ENCODE data around the gene CCDC88C. TPM values are rescaled to one million over a fixed set of nuclear protein-coding genes. Genes with fewer than 3 reads are reported as not detected.

The CCDC88C gene
- total and polyA plus RNA-seq, 12 donors = 1.5 to 6.5 (median 3.4) TPM

DNA sequence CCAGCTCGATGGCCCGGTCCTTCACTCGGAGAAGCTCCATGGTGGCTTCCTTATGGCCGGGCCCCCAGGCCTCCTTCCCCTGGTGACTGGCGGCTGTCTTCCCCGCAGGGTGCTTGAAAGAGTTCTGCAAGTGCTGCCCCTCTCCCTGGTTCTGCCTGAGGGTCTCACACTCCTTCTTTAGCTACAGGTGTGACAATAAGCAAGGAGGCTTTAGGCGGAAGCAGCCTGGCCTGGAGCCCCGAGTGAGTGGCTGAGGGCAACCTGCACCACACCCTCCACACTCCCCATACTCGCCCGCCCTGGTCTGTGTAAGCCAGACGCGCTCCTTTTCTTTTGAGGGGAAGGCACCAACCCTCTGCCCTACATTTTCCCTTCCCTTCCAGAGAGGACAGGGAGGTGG lies 110.6 kb downstream of the CCDC88C start:
- no peaks in the 10 kb centered on the region for H3K4me1 ChIP-seq (replicated peaks in 1 of 2)
- H3K4me3 ChIP-seq = no peak overlapping the region
- no peak for TF ChIP-seq POLR2A (IDR thresholded peaks at IDR 0.05)
- TF ChIP-seq, protein P1, sequence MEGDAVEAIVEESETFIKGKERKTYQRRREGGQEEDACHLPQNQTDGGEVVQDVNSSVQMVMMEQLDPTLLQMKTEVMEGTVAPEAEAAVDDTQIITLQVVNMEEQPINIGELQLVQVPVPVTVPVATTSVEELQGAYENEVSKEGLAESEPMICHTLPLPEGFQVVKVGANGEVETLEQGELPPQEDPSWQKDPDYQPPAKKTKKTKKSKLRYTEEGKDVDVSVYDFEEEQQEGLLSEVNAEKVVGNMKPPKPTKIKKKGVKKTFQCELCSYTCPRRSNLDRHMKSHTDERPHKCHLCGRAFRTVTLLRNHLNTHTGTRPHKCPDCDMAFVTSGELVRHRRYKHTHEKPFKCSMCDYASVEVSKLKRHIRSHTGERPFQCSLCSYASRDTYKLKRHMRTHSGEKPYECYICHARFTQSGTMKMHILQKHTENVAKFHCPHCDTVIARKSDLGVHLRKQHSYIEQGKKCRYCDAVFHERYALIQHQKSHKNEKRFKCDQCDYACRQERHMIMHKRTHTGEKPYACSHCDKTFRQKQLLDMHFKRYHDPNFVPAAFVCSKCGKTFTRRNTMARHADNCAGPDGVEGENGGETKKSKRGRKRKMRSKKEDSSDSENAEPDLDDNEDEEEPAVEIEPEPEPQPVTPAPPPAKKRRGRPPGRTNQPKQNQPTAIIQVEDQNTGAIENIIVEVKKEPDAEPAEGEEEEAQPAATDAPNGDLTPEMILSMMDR (IDR thresholded peaks at IDR 0.05) = no peak
- no peaks in the 10 kb centered on the region for H3K9me3 ChIP-seq (replicated peaks in 1 of 3)
- no peak for DNase-seq
- H3K27ac ChIP-seq = no peak overlapping the region
- peaks cover 0 to 2% of the 10 kb centered on the region in 2 donors for H3K36me3 ChIP-seq (replicated peaks in 1 of 2)
- intact Hi-C loops (cut with DNase I) = no loop called here
- H3K27me3 ChIP-seq = no peaks in the 10 kb centered on the region
- WGBS, 4 donors = 92 to 97% (median 96%) methylated on average over 12 of the region's 12 CpGs

DNA sequence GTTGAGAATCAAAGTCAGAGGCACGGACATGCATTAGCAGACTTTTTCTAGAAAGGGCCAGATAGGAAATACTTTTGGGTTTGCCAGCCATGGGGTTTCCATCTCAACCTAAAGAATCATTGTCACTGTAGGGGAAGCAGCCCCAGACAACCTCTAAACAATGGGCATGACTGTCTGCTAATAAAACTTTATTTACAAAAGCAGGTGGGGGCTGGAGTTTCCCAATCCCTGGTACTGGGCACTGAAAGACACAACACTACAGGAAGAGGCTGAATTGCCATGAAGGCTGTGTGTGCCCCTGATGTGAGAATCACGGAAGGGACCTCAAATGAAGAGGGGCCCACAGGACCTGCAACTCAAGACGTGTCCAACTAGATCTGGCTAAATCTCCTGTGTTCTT lies 111.1 kb downstream of the CCDC88C start:
- Histone ChIP-seq H3K9me3 (replicated peaks in 1 of 3) (no peaks in the 10 kb centered on the region), H3K4me3 (no peak overlapping the region), H3K36me3 (replicated peaks in 1 of 2) (peaks cover 0 to 2% of the 10 kb centered on the region in 2 donors), H3K4me1 (replicated peaks in 1 of 2) (no peaks in the 10 kb centered on the region), H3K27ac (no peak overlapping the region), H3K27me3 (no peaks in the 10 kb centered on the region)
- intact Hi-C loops (cut with DNase I) = no loop called here
- no peak for DNase-seq
- 90 to 97% (median 95%) methylated on average over 3 of the region's 3 CpGs for WGBS, 4 donors
- no peak for TF ChIP-seq POLR2A (IDR thresholded peaks at IDR 0.05)
- TF ChIP-seq, protein P1 (IDR thresholded peaks at IDR 0.05) = no peak

DNA sequence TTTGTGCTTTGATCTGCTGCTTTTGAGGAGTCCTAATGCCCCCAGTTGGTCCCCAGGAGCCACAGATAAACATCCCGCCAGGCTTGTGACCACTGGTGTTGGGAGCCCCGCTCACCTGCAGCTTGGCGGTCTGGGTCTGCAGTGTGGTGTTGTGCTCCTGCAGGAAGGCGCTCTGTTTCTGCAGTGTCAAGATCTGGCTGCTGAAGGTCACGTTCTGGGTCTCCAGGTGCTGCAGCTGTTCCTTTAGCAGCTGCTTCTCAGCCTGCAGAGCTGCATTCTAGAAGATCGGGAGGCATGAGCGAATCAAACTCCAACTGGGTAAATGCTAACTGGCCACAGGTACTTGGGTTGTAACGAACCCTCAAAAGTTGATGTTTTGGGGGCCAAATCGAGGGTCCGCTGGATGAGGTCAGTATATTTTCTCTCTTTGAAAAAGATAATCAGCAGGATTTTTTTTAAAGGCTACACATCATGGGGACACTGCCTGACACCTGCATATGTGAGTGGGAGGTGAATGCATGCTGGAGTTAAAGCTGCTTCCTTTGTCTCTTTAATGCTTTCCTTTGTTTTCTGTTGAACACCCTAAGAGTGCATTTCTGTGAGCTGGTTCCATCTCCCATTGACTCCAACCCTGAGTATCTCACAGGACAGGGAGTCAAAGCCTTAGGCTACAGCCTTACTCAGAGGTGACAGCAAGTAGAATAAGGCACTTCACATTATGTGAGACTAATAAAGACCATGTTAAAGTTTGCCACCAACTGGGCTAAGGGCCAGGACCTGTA lies 111.8 kb downstream of the CCDC88C start:
- TF ChIP-seq POLR2A (IDR thresholded peaks at IDR 0.05) = no peak
- TF ChIP-seq, protein P1 (IDR thresholded peaks at IDR 0.05) = no peak
- intact Hi-C loops (cut with DNase I) = no loop called here
- DNase-seq = no peak
- no peaks in the 10 kb centered on the region for H3K27me3 ChIP-seq
- H3K9me3 ChIP-seq (replicated peaks in 1 of 3) = no peaks in the 10 kb centered on the region
- no peak overlapping the region for H3K27ac ChIP-seq
- H3K4me3 ChIP-seq = no peak overlapping the region
- WGBS, 4 donors = 82 to 94% (median 89%) methylated on average over 7 to 10 of the region's 10 CpGs
- peaks cover 0 to 2% of the 10 kb centered on the region in 2 donors for H3K36me3 ChIP-seq (replicated peaks in 1 of 2)
- no peaks in the 10 kb centered on the region for H3K4me1 ChIP-seq (replicated peaks in 1 of 2)

DNA sequence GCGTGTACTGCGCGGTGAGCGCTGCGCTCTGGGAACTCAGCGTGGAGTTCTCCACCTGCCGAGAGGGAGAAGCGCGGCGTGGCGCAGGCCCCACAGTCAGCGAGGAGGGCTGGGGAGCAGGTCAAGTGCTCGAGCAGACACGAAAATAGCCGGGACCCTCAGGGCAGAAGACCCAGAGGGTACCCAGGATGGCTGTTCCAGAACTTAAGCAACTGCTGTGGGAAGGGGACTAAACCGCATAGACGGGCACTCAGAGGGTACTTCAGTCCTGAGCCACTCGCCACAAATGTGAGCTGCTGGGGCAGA lies 113.7 kb downstream of the CCDC88C start:
- no peak overlapping the region for H3K27ac ChIP-seq
- TF ChIP-seq POLR2A (IDR thresholded peaks at IDR 0.05) = no peak
- TF ChIP-seq, protein P1 (IDR thresholded peaks at IDR 0.05) = no peak
- H3K36me3 ChIP-seq (replicated peaks in 1 of 2) = peaks cover 0 to 2% of the 10 kb centered on the region in 2 donors
- no peak for DNase-seq
- 85 to 96% (median 90%) methylated on average over 12 to 18 of the region's 18 CpGs for WGBS, 4 donors
- intact Hi-C loops (cut with DNase I) = no loop called here
- no peaks in the 10 kb centered on the region for H3K27me3 ChIP-seq
- H3K4me1 ChIP-seq (replicated peaks in 1 of 2) = no peaks in the 10 kb centered on the region
- H3K4me3 ChIP-seq = no peak overlapping the region
- no peaks in the 10 kb centered on the region for H3K9me3 ChIP-seq (replicated peaks in 1 of 3)
